T-cell (primary cell): Measurements from ENCODE around the gene ADAMTS9. TPM values are rescaled to one million over a fixed set of nuclear protein-coding genes. Genes with fewer than 3 reads are reported as not detected.

ENCODE experiments used
- ATAC-seq, 4 experiments: fragments of 200-7000 bp in 3 of 4; fragments of 150-1000 bp in 1 of 4; cut with Tn5 transposase; replicated peaks in 1 of 4; 1 replicate in 3 of 4; 2 replicates in 1 of 4; pipeline ENCODE4 v1.10.0; 2021; ENCODE audit warnings: moderate library complexity in 3 of 4, mild to moderate bottlenecking in 2 of 4, moderate number of reproducible peaks in 1 of 4
- CTCF ChIA-PET, 2 donors: fragments of 300-600 bp; sonication (Branson Sonifier 250); formaldehyde crosslinking; loops; one replicate each; lab custom pipeline; 2022; ENCODE audit warnings: antibody characterized with exemption in 2 of 2; lab: Charles Lee
- POLR2A ChIA-PET, 2 donors: fragments of 300-600 bp; sonication (Branson Sonifier 250); formaldehyde crosslinking; loops; one replicate each; lab custom pipeline; 2022; ENCODE audit warnings: antibody characterized with exemption in 2 of 2; lab: Charles Lee
- DNase-seq, 35 experiments: peaks; one replicate each; pipeline versions ENCODE4 v3.0.0 to v3.0.0-alpha.2; 2013 to 2023
- H3K27ac ChIP-seq: one replicate; pipeline ENCODE4 v1.5.1; 2013; ENCODE audit warnings: low read length
- H3K27me3 ChIP-seq, 2 experiments: replicated peaks in 1 of 2; 1 replicate in 1 of 2; 2 replicates in 1 of 2; pipeline versions ENCODE4 v1.6.1 to v1.7.0; 2013; ENCODE audit warnings: low read length in 1 of 2, mixed read lengths in 1 of 2; ENCODE audit not compliant: control insufficient read depth in 2 of 2, insufficient read depth in 2 of 2; ENCODE audit errors: extremely low read depth in 1 of 2
- H3K36me3 ChIP-seq, 2 donors: 1 replicate in 1 of 2; 2 replicates in 1 of 2; pipeline versions ENCODE4 v1.6.1 to v1.7.0; 2013; ENCODE audit warnings: low read length in 1 of 2; ENCODE audit not compliant: control insufficient read depth in 2 of 2, insufficient read depth in 1 of 2; ENCODE audit errors: extremely low read depth in 1 of 2
- H3K4me1 ChIP-seq, 2 experiments: 1 replicate in 1 of 2; 2 replicates in 1 of 2; pipeline versions ENCODE4 v1.6.1 to v1.7.0; 2013; ENCODE audit warnings: low read length in 2 of 2, mixed read lengths in 1 of 2; ENCODE audit not compliant: insufficient read depth in 2 of 2, control insufficient read depth in 1 of 2; ENCODE audit errors: extremely low read depth in 1 of 2
- H3K4me3 ChIP-seq, 2 donors: 1 replicate in 1 of 2; 2 replicates in 1 of 2; pipeline versions ENCODE4 v1.5.1 to v1.7.0; 2013; ENCODE audit warnings: mild to moderate bottlenecking in 2 of 2, low read length in 1 of 2, moderate library complexity in 1 of 2; ENCODE audit not compliant: control insufficient read depth in 1 of 2; ENCODE audit errors: extremely low read depth in 1 of 2
- H3K9me3 ChIP-seq: 2 replicates; pipeline ENCODE4 v1.7.0; 2013
- H3K27ac Mint-ChIP-seq, 2 donors: one replicate each; pipeline ENCODE4 v1.8.0; 2020 to 2021; ENCODE audit warnings: mild to moderate bottlenecking in 2 of 2, mixed read lengths in 2 of 2
- H3K27me3 Mint-ChIP-seq, 2 donors: one replicate each; pipeline ENCODE4 v1.8.0; 2021 to 2022; ENCODE audit warnings: mixed read lengths in 2 of 2
- H3K36me3 Mint-ChIP-seq: one replicate; pipeline ENCODE4 v1.8.0; 2021; ENCODE audit warnings: mixed read lengths
- H3K4me1 Mint-ChIP-seq, 3 donors: one replicate each; pipeline ENCODE4 v1.8.0; 2020 to 2022; ENCODE audit warnings: mixed read lengths in 3 of 3, mild to moderate bottlenecking in 1 of 3
- H3K4me3 Mint-ChIP-seq, 3 donors: one replicate each; pipeline ENCODE4 v1.8.0; 2020 to 2022; ENCODE audit warnings: mild to moderate bottlenecking in 3 of 3, mixed read lengths in 3 of 3, moderate library complexity in 3 of 3
- H3K9me3 Mint-ChIP-seq, 3 donors: one replicate each; pipeline ENCODE4 v1.8.0; 2020 to 2022; ENCODE audit warnings: mixed read lengths in 3 of 3
- WGBS: methylation state at CpG from one replicate; pipeline ENCODE4 v1.1.5; 2013; ENCODE audit warnings: missing lambda C conversion rate; ENCODE audit not compliant: insufficient coverage; 5-methylcytosine and 5-hydroxymethylcytosine counted together
- total RNA-seq, 35 experiments: library from RNA in 6 of 35; stranded (reverse) in 6 of 35; fragments of 120-200 nt in 1 of 35; gene quantifications; one replicate each; pipeline versions ENCODE4 v1.2.1 to v1.2.4 and lab custom pipeline; 2013 to 2026

ADAMTS9 gene
- total RNA-seq, 5 donors from 2014 or later (not counting 1 experiment from before 2014, with no cell fraction given): 0.09 to 0.10 TPM; not detected in 3

DNA sequence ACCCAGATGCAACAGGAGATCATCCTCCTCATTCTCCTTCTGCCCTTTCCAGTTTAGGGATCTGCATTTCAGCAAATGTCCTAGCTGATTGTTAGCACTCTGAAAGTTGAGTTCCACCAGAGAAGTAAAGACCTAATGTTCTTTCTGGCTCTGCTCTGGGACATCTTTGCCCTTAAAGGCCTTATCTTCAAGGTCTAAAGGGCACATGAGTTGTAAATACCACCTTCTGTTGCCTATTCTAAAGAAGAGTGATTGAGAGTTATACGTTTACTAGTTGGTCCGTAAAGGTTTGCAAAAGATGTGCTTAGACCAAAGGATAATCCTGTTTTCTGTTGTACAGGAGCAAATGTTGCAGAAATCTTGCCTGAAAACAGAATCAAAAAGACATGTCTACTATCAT is 151.6 kb downstream of the ADAMTS9 start:
- Histone ChIP-seq H3K4me1 (no peaks in the 10 kb centered on the region), H3K9me3 (no peaks in the 10 kb centered on the region), H3K27me3 (peaks cover 0 to 2% of the 10 kb centered on the region in 2 experiments), H3K4me3 (no peak overlapping the region), H3K27ac (no peak overlapping the region), H3K36me3 (no peaks in the 10 kb centered on the region)
- POLR2A ChIA-PET: no interaction called here
- H3K4me3 Mint-ChIP-seq: no peak overlapping the region
- no peaks in the 10 kb centered on the region for H3K9me3 Mint-ChIP-seq
- no peak overlapping the region for H3K27ac Mint-ChIP-seq
- ATAC-seq: no peak
- peaks cover 5 to 11% of the 10 kb centered on the region in 2 donors for H3K27me3 Mint-ChIP-seq
- CTCF ChIA-PET: no interaction called here
- peaks cover 0 to 7% (median 5%) of the 10 kb centered on the region in 3 donors for H3K4me1 Mint-ChIP-seq
- no peak for DNase-seq
- no CpG with 5 or more reads among the region's 2 CpGs for WGBS
- no peaks in the 10 kb centered on the region for H3K36me3 Mint-ChIP-seq

GRCh38 chr3:64533617-64534317 is 154.0 kb downstream of the ADAMTS9 start:
- Mint-ChIP-seq H3K9me3 (no peaks in the 10 kb centered on the region), H3K27me3 (peaks cover 4 to 12% of the 10 kb centered on the region in 2 donors), H3K4me3 (no peak overlapping the region), H3K27ac (no peak overlapping the region), H3K4me1 (peaks cover 0 to 7% (median 5%) of the 10 kb centered on the region in 3 donors), H3K36me3 (no peaks in the 10 kb centered on the region)
- Histone ChIP-seq H3K27me3 (peaks cover 0 to 2% of the 10 kb centered on the region in 2 experiments), H3K27ac (no peak overlapping the region), H3K4me1 (no peaks in the 10 kb centered on the region), H3K9me3 (no peaks in the 10 kb centered on the region), H3K4me3 (no peak overlapping the region), H3K36me3 (no peaks in the 10 kb centered on the region)
- peak in 2 of 4 experiments; percentile 43 to 53 for ATAC-seq
- peak in 13 of 35 experiments; percentile 2 to 19 (median 3) for DNase-seq
- WGBS: 13% methylated on average over 12 of the region's 14 CpGs
- ChIA-PET POLR2A (no interaction called here), CTCF (interaction anchor here in 1 of 2 donors (0.9 kb wide), 1 partner anchor 9 kb away, joined by 3 read pairs; no protein-coding TSS in a partner anchor)

- Histone ChIP-seq H3K36me3 (no peaks in the 10 kb centered on the region), H3K27me3 (peaks cover 0 to 7% of the 10 kb centered on the region in 2 experiments), H3K4me3 (no peak overlapping the region), H3K27ac (no peak overlapping the region), H3K9me3 (no peaks in the 10 kb centered on the region), H3K4me1 (no peaks in the 10 kb centered on the region)
- Mint-ChIP-seq H3K27ac (no peak overlapping the region), H3K4me3 (no peak overlapping the region), H3K4me1 (peaks cover 0 to 7% (median 5%) of the 10 kb centered on the region in 3 donors), H3K36me3 (no peaks in the 10 kb centered on the region), H3K9me3 (no peaks in the 10 kb centered on the region), H3K27me3 (peaks cover 4 to 7% of the 10 kb centered on the region in 2 donors)
- WGBS: 20% methylated on average over 1 of the region's 8 CpGs
- ChIA-PET POLR2A (no interaction called here), CTCF (interaction anchor here (0.6 kb wide), 2 partner anchors 82 to 136 kb away, joined by 6 to 8 read pairs; no protein-coding TSS in a partner anchor)
- no peak for DNase-seq
- no peak for ATAC-seq
Measured at GRCh38 chr3:64530434-64531049, 157.3 kb downstream of the ADAMTS9 start.

GRCh38 chr3:64523324-64523723 is 164.5 kb downstream of the ADAMTS9 start:
- no peaks in the 10 kb centered on the region for H3K4me1 ChIP-seq
- peaks cover 2 to 6% of the 10 kb centered on the region in 2 donors for H3K27me3 Mint-ChIP-seq
- H3K36me3 ChIP-seq: no peaks in the 10 kb centered on the region
- no peaks in the 10 kb centered on the region for H3K36me3 Mint-ChIP-seq
- H3K4me1 Mint-ChIP-seq: no peaks in the 10 kb centered on the region
- H3K27ac Mint-ChIP-seq: no peak overlapping the region
- no peaks in the 10 kb centered on the region for H3K9me3 ChIP-seq
- whole genome bisulfite sequencing: 56% methylated on average over 1 of the region's 3 CpGs
- no peak overlapping the region for H3K4me3 ChIP-seq
- ChIA-PET POLR2A (no interaction called here), CTCF (no interaction called here)
- DNase-seq (no peak), ATAC-seq (no peak)
- H3K4me3 Mint-ChIP-seq: no peak overlapping the region
- peaks cover 0 to 6% of the 10 kb centered on the region in 2 experiments for H3K27me3 ChIP-seq
- no peak overlapping the region for H3K27ac ChIP-seq
- peaks cover 0 to 18% (median 11%) of the 10 kb centered on the region in 3 donors for H3K9me3 Mint-ChIP-seq

- CTCF ChIA-PET: no interaction called here
Measured at GRCh38 chr3:64520334-64520733, 167.5 kb downstream of the ADAMTS9 start.

GRCh38 chr3:64518950-64519349 is 168.8 kb downstream of the ADAMTS9 start:
- Mint-ChIP-seq H3K4me1 (no peaks in the 10 kb centered on the region), H3K27ac (no peak overlapping the region), H3K36me3 (no peaks in the 10 kb centered on the region), H3K9me3 (peaks cover 3 to 18% (median 11%) of the 10 kb centered on the region in 3 donors), H3K4me3 (no peak overlapping the region), H3K27me3 (peaks cover 4 to 6% of the 10 kb centered on the region in 2 donors)
- Histone ChIP-seq H3K36me3 (no peaks in the 10 kb centered on the region), H3K4me1 (no peaks in the 10 kb centered on the region), H3K9me3 (no peaks in the 10 kb centered on the region), H3K27ac (no peak overlapping the region), H3K27me3 (peaks cover 0 to 3% of the 10 kb centered on the region in 2 experiments), H3K4me3 (no peak overlapping the region)
- no CpG with 5 or more reads among the region's 1 CpG for WGBS
- POLR2A ChIA-PET: no interaction called here
- no peak for ATAC-seq
- CTCF ChIA-PET: no interaction called here
- DNase-seq: no peak

More at GRCh38 chr3:64520334-64520733, 167.5 kb downstream of the ADAMTS9 start:
- H3K9me3 Mint-ChIP-seq: peaks cover 3 to 18% (median 11%) of the 10 kb centered on the region in 3 donors
- POLR2A ChIA-PET: no interaction called here
- Histone ChIP-seq H3K9me3 (no peaks in the 10 kb centered on the region), H3K4me1 (no peaks in the 10 kb centered on the region), H3K4me3 (no peak overlapping the region), H3K27me3 (peaks cover 0 to 3% of the 10 kb centered on the region in 2 experiments), H3K27ac (no peak overlapping the region), H3K36me3 (no peaks in the 10 kb centered on the region)
- ATAC-seq (no peak), DNase-seq (no peak)
- H3K4me3 Mint-ChIP-seq: no peak overlapping the region
- WGBS: 80% methylated on average over 2 of the region's 3 CpGs
- no peaks in the 10 kb centered on the region for H3K36me3 Mint-ChIP-seq
- no peaks in the 10 kb centered on the region for H3K4me1 Mint-ChIP-seq
- H3K27me3 Mint-ChIP-seq: peaks cover 4 to 6% of the 10 kb centered on the region in 2 donors
- H3K27ac Mint-ChIP-seq: no peak overlapping the region
